Measurements from ENCODE around the gene TARS1. TPM values are rescaled to one million over a fixed set of nuclear protein-coding genes. Genes with fewer than 3 reads are reported as not detected.

TARS1 gene
- total RNA-seq, 3 donors from 2014 or later (not counting 1 experiment from before 2014, with no cell fraction given) = 59.9 to 74.8 (median 64.6) TPM

GRCh38 chr5:33423018-33423630 lies 17.6 kb upstream of the TARS1 start:
- intact Hi-C loops (cut with micrococcal nuclease) = no loop called here
- H3K27me3 ChIP-seq (ENCODE audit: control insufficient read depth, insufficient read depth, low read length) = no peaks in the 10 kb centered on the region
- Mint-ChIP-seq H3K27me3 (ENCODE audit: low read depth in 2 of 2) (peaks cover 12 to 30% of the 10 kb centered on the region in 2 donors), H3K36me3 (no peaks in the 10 kb centered on the region), H3K27ac (no peak overlapping the region), H3K9me3 (no peaks in the 10 kb centered on the region), H3K4me1 (no peaks in the 10 kb centered on the region), H3K4me3 (no peak overlapping the region)
- no peaks in the 10 kb centered on the region for H3K4me1 ChIP-seq (ENCODE audit: control insufficient read depth, insufficient read depth, low read length)
- no peaks in the 10 kb centered on the region for H3K9me3 ChIP-seq (ENCODE audit: control insufficient read depth, insufficient read depth, low read length)
- no peak overlapping the region for H3K27ac ChIP-seq (ENCODE audit: low read length)
- TF ChIP-seq, protein P1, sequence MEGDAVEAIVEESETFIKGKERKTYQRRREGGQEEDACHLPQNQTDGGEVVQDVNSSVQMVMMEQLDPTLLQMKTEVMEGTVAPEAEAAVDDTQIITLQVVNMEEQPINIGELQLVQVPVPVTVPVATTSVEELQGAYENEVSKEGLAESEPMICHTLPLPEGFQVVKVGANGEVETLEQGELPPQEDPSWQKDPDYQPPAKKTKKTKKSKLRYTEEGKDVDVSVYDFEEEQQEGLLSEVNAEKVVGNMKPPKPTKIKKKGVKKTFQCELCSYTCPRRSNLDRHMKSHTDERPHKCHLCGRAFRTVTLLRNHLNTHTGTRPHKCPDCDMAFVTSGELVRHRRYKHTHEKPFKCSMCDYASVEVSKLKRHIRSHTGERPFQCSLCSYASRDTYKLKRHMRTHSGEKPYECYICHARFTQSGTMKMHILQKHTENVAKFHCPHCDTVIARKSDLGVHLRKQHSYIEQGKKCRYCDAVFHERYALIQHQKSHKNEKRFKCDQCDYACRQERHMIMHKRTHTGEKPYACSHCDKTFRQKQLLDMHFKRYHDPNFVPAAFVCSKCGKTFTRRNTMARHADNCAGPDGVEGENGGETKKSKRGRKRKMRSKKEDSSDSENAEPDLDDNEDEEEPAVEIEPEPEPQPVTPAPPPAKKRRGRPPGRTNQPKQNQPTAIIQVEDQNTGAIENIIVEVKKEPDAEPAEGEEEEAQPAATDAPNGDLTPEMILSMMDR (IDR thresholded peaks at IDR 0.05) = peak; percentile 22
- H3K36me3 ChIP-seq (ENCODE audit: control insufficient read depth, insufficient read depth, low read length) = no peaks in the 10 kb centered on the region
- DNase-seq = peak in 1 of 2 donors; percentile 20
- 14% methylated on average over 2 of the region's 3 CpGs for WGBS (ENCODE audit: insufficient coverage)
- no peak for ATAC-seq
- no peak overlapping the region for H3K4me3 ChIP-seq (ENCODE audit: low read length)

- H3K4me3 ChIP-seq (ENCODE audit: low read length) = no peak overlapping the region
- intact Hi-C loops (cut with micrococcal nuclease) = no loop called here
- Mint-ChIP-seq H3K4me1 (no peaks in the 10 kb centered on the region), H3K36me3 (no peaks in the 10 kb centered on the region), H3K27ac (no peak overlapping the region), H3K9me3 (no peaks in the 10 kb centered on the region), H3K4me3 (no peak overlapping the region), H3K27me3 (ENCODE audit: low read depth in 2 of 2) (peaks cover 16 to 36% of the 10 kb centered on the region in 2 donors)
- no peaks in the 10 kb centered on the region for H3K27me3 ChIP-seq (ENCODE audit: control insufficient read depth, insufficient read depth, low read length)
- TF ChIP-seq, protein P1 (IDR thresholded peaks at IDR 0.05) = no peak
- ATAC-seq (no peak), DNase-seq (no peak)
- WGBS (ENCODE audit: insufficient coverage) = no CpG with 5 or more reads among the region's 2 CpGs
- no peaks in the 10 kb centered on the region for H3K36me3 ChIP-seq (ENCODE audit: control insufficient read depth, insufficient read depth, low read length)
- no peak overlapping the region for H3K27ac ChIP-seq (ENCODE audit: low read length)
- H3K4me1 ChIP-seq (ENCODE audit: control insufficient read depth, insufficient read depth, low read length) = no peaks in the 10 kb centered on the region
- no peaks in the 10 kb centered on the region for H3K9me3 ChIP-seq (ENCODE audit: control insufficient read depth, insufficient read depth, low read length)
Measured at GRCh38 chr5:33425314-33425713, 15.5 kb upstream of the TARS1 start.

GRCh38 chr5:33430983-33431382 lies 9.8 kb upstream of the TARS1 start:
- no peak overlapping the region for H3K4me3 ChIP-seq (ENCODE audit: low read length)
- Mint-ChIP-seq H3K27ac (no peak overlapping the region), H3K4me3 (no peak overlapping the region), H3K9me3 (no peaks in the 10 kb centered on the region), H3K4me1 (peaks cover 5% of the 10 kb centered on the region in 2 donors), H3K27me3 (ENCODE audit: low read depth in 2 of 2) (peaks cover 15 to 25% of the 10 kb centered on the region in 2 donors), H3K36me3 (no peaks in the 10 kb centered on the region)
- H3K27ac ChIP-seq (ENCODE audit: low read length) = no peak overlapping the region
- no peaks in the 10 kb centered on the region for H3K27me3 ChIP-seq (ENCODE audit: control insufficient read depth, insufficient read depth, low read length)
- 100% methylated on average over 1 of the region's 1 CpG for WGBS (ENCODE audit: insufficient coverage)
- intact Hi-C loops (cut with micrococcal nuclease) = no loop called here
- no peak for ATAC-seq
- no peaks in the 10 kb centered on the region for H3K4me1 ChIP-seq (ENCODE audit: control insufficient read depth, insufficient read depth, low read length)
- H3K36me3 ChIP-seq (ENCODE audit: control insufficient read depth, insufficient read depth, low read length) = no peaks in the 10 kb centered on the region
- no peak for DNase-seq
- no peaks in the 10 kb centered on the region for H3K9me3 ChIP-seq (ENCODE audit: control insufficient read depth, insufficient read depth, low read length)
- TF ChIP-seq, protein P1 (IDR thresholded peaks at IDR 0.05) = no peak

DNA sequence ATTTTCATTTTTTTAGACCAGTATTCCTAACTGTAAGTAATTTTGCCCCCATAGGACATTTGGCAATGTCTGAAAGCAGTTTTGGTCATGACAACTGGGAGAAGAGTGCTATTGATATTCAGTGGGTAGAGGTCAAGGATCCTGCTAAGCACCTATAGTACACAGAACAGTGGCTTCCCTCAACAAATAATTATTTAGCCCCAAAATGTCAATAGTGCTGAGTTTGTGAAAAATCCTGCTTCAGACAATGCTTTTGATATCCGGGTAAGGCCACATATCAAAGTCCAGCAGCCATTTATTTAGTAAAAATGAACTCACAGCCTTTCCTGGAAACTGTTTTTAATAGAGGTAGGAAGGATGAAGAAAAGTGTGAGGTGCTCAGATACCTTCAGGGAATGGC lies 8.1 kb upstream of the TARS1 start:
- H3K27me3 Mint-ChIP-seq (ENCODE audit: low read depth in 2 of 2) = peaks cover 6 to 8% of the 10 kb centered on the region in 2 donors
- Histone ChIP-seq H3K36me3 (ENCODE audit: control insufficient read depth, insufficient read depth, low read length) (no peaks in the 10 kb centered on the region), H3K27ac (ENCODE audit: low read length) (no peak overlapping the region), H3K4me1 (ENCODE audit: control insufficient read depth, insufficient read depth, low read length) (no peaks in the 10 kb centered on the region), H3K27me3 (ENCODE audit: control insufficient read depth, insufficient read depth, low read length) (no peaks in the 10 kb centered on the region), H3K4me3 (ENCODE audit: low read length) (no peak overlapping the region), H3K9me3 (ENCODE audit: control insufficient read depth, insufficient read depth, low read length) (no peaks in the 10 kb centered on the region)
- no peaks in the 10 kb centered on the region for H3K36me3 Mint-ChIP-seq
- no peak overlapping the region for H3K4me3 Mint-ChIP-seq
- 88% methylated on average over 1 of the region's 1 CpG for WGBS (ENCODE audit: insufficient coverage)
- no peaks in the 10 kb centered on the region for H3K9me3 Mint-ChIP-seq
- H3K4me1 Mint-ChIP-seq = peaks cover 7 to 8% of the 10 kb centered on the region in 2 donors
- no peak overlapping the region for H3K27ac Mint-ChIP-seq
- intact Hi-C loops (cut with micrococcal nuclease) = no loop called here
- no peak for DNase-seq
- TF ChIP-seq, protein P1 (IDR thresholded peaks at IDR 0.05) = no peak
- ATAC-seq = no peak

Measured in natural killer cell (primary cell).